ENCODE results near the gene LCE2C.

LCE2C gene

GRCh38 chr1:152645146-152645545, 29.9 kb upstream of the LCE2C start:
- Histone ChIP-seq H3K79me2 (no peaks in the 10 kb centered on the region), H3K9me3 (ENCODE audit: control insufficient read depth, low read length) (no peaks in the 10 kb centered on the region), H3K27ac (no peak overlapping the region), H2AFZ (no peak overlapping the region), H3K4me3 (ENCODE audit: low read depth, low read length) (no peak overlapping the region), H3K36me3 (ENCODE audit: control insufficient read depth, insufficient read depth, low read length) (no peaks in the 10 kb centered on the region), H3K27me3 (ENCODE audit: control insufficient read depth, insufficient read depth, low read length) (no peaks in the 10 kb centered on the region), H3K4me2 (ENCODE audit: low read length) (no peak overlapping the region), H3K4me1 (no peaks in the 10 kb centered on the region), H3K9ac (no peak overlapping the region)
- no peak for TF ChIP-seq CTCF (IDR thresholded peaks at IDR 0.05)

- Histone ChIP-seq H3K27me3 (ENCODE audit: control insufficient read depth, insufficient read depth, low read length) (no peaks in the 10 kb centered on the region), H3K4me2 (ENCODE audit: low read length) (no peak overlapping the region), H3K9me3 (ENCODE audit: control insufficient read depth, low read length) (no peaks in the 10 kb centered on the region), H2AFZ (no peak overlapping the region), H3K79me2 (no peaks in the 10 kb centered on the region), H3K27ac (no peak overlapping the region), H3K9ac (no peak overlapping the region), H3K4me1 (no peaks in the 10 kb centered on the region), H3K36me3 (ENCODE audit: control insufficient read depth, insufficient read depth, low read length) (no peaks in the 10 kb centered on the region), H3K4me3 (ENCODE audit: low read depth, low read length) (no peak overlapping the region)
- no peak for TF ChIP-seq CTCF (IDR thresholded peaks at IDR 0.05)
Observed at GRCh38 chr1:152646656-152647055, 28.4 kb upstream of the LCE2C start.

- Histone ChIP-seq H3K79me2 (no peaks in the 10 kb centered on the region), H3K4me3 (ENCODE audit: low read depth, low read length) (no peak overlapping the region), H3K4me2 (ENCODE audit: low read length) (no peak overlapping the region), H2AFZ (no peak overlapping the region), H3K36me3 (ENCODE audit: control insufficient read depth, insufficient read depth, low read length) (no peaks in the 10 kb centered on the region), H3K27ac (no peak overlapping the region), H3K4me1 (no peaks in the 10 kb centered on the region), H3K27me3 (ENCODE audit: control insufficient read depth, insufficient read depth, low read length) (no peaks in the 10 kb centered on the region), H3K9me3 (ENCODE audit: control insufficient read depth, low read length) (no peaks in the 10 kb centered on the region), H3K9ac (no peak overlapping the region)
- no peak for TF ChIP-seq CTCF (IDR thresholded peaks at IDR 0.05)
Observed at GRCh38 chr1:152654110-152654509, 21.0 kb upstream of the LCE2C start.

GRCh38 chr1:152656459-152656858, 18.6 kb upstream of the LCE2C start:
- H3K27me3 ChIP-seq (ENCODE audit: control insufficient read depth, insufficient read depth, low read length) = no peaks in the 10 kb centered on the region
- H3K36me3 ChIP-seq (ENCODE audit: control insufficient read depth, insufficient read depth, low read length) = no peaks in the 10 kb centered on the region
- H3K79me2 ChIP-seq = no peaks in the 10 kb centered on the region
- no peak overlapping the region for H3K27ac ChIP-seq
- no peak for TF ChIP-seq CTCF (IDR thresholded peaks at IDR 0.05)
- H2AFZ ChIP-seq = no peak overlapping the region
- no peaks in the 10 kb centered on the region for H3K4me1 ChIP-seq
- H3K9me3 ChIP-seq (ENCODE audit: control insufficient read depth, low read length) = no peaks in the 10 kb centered on the region
- H3K4me2 ChIP-seq (ENCODE audit: low read length) = no peak overlapping the region
- H3K4me3 ChIP-seq (ENCODE audit: low read depth, low read length) = no peak overlapping the region
- H3K9ac ChIP-seq = no peak overlapping the region

- Histone ChIP-seq H2AFZ (no peak overlapping the region), H3K9ac (no peak overlapping the region), H3K9me3 (ENCODE audit: control insufficient read depth, low read length) (no peaks in the 10 kb centered on the region), H3K4me3 (ENCODE audit: low read depth, low read length) (no peak overlapping the region), H3K79me2 (no peaks in the 10 kb centered on the region), H3K27ac (no peak overlapping the region), H3K4me2 (ENCODE audit: low read length) (no peak overlapping the region), H3K27me3 (ENCODE audit: control insufficient read depth, insufficient read depth, low read length) (no peaks in the 10 kb centered on the region), H3K4me1 (no peaks in the 10 kb centered on the region), H3K36me3 (ENCODE audit: control insufficient read depth, insufficient read depth, low read length) (no peaks in the 10 kb centered on the region)
- no peak for TF ChIP-seq CTCF (IDR thresholded peaks at IDR 0.05)
Observed at GRCh38 chr1:152657677-152658076, 17.4 kb upstream of the LCE2C start.

Data from parathyroid adenoma (tissue), 2 donors.